ENCODE data around the gene MCC.

DNA sequence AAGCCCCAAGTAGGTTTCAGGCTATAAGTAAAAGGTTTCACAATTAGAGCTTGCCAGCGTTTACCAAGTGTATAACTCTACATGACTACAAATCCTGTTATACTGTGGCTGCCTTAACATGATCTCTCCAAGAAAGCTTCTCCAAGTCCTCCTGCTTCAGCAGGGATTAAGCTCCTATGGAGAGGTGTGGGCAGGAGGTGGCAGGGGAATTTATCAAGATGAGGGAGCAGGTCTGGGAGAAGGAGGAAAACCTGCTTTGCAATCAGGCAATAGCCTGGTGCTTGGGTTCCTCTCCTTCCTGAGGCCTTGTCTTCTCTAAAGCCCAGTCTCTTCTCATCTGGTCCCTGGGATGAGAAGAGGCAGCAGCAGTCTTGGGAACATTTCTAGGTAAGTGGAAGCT lies 188.7 kb downstream of the MCC start:
- no peak for TF ChIP-seq POLR2A (IDR thresholded peaks at IDR 0.05; ENCODE audit: low read length)
- TF ChIP-seq GATA1 (IDR thresholded peaks at IDR 0.05; ENCODE audit: low read depth, low read length) = no peak

Measured in erythroblast (primary cell).